HG03354 (cell line): ENCODE measurements around the gene LTC4S.

Experiments
- ATAC-seq: cut with Tn5 transposase; IDR thresholded peaks from one replicate; pipeline ENCODE4 v1.9.1; 2021; ENCODE audit warnings: mild to moderate bottlenecking; ENCODE audit not compliant: unreplicated experiment, poor library complexity, severe bottlenecking

LTC4S gene

DNA sequence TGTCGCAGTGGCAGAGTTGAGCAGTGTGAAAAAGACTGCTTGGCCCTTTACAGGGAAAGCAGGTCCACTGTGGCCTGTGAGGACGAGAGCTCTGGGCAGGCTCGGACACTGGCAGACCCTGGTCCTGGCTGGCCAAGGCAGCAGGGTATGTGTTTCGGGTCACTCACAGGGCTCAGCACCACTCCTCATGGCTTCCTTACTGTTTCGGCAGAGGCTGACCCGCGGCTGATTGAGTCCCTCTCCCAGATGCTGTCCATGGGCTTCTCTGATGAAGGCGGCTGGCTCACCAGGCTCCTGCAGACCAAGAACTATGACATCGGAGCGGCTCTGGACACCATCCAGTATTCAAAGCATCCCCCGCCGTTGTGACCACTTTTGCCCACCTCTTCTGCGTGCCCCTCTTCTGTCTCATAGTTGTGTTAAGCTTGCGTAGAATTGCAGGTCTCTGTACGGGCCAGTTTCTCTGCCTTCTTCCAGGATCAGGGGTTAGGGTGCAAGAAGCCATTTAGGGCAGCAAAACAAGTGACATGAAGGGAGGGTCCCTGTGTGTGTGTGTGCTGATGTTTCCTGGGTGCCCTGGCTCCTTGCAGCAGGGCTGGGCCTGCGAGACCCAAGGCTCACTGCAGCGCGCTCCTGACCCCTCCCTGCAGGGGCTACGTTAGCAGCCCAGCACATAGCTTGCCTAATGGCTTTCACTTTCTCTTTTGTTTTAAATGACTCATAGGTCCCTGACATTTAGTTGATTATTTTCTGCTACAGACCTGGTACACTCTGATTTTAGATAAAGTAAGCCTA, 42.6 kb downstream of the LTC4S start:
- ATAC-seq, result peak; percentile 70

GRCh38 chr5:179837076-179838011, 43.6 kb downstream of the LTC4S start:
- no peak for ATAC-seq

- ATAC-seq, result no peak
Observed at GRCh38 chr5:179839328-179840256, 45.8 kb downstream of the LTC4S start.

DNA sequence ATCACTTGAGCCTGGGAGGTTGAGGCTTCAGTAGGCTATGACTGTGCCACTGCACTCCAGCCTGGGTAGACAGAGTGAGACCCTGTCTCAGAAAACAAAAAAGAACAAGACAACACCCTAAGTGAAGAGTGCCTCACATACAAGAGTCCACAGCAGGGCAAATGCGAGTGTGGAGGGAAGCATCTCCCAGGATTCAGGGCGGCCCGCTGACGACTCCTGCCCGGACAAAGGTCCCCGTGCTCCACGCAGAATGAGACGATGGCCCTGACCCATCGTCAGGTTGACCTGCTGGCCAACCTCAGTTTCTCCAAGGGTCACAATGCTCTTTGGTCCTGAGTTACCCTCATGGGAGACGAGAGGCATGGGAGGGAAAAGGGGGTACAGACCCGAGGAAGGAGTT, 46.5 kb downstream of the LTC4S start:
- no peak for ATAC-seq

- no peak for ATAC-seq
Observed at GRCh38 chr5:179840766-179841165, 47.0 kb downstream of the LTC4S start.

DNA sequence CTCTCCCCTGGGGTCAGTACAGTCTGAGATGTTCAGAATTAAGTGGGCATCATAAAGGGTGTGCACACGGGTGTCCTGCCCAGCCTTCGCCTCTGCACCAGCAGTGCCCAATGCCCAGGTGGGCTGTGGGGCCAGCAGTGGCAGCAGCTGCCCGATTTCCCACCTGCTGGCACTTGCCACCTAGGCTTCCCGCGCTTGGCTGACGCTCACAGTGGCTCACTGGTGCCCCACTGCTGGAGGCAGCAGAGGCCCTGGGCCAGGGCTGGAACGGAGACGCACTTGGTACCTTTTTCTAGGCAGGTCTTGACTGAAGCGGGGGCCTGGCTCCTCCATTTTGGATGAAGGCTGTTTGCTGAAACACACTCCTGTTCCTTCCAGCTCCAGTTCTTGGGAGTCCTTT, 47.8 kb downstream of the LTC4S start:
- no peak for ATAC-seq
